ENCODE results near the gene STIM1.

Gene STIM1

GRCh38 chr11:3985631-3986030 lies 130.2 kb downstream of the STIM1 start:
- DNase-seq (ENCODE audit: low spot score), result no peak
- ChIA-PET CTCF (no interaction called here), POLR2A (ENCODE audit: low non-redundant PET) (no interaction called here)
- TF ChIP-seq CTCF (conservative IDR thresholded peaks at IDR 0.05; ENCODE audit: low read depth), result no peak
- H3K27ac ChIP-seq, result no peak overlapping the region

- TF ChIP-seq CTCF (conservative IDR thresholded peaks at IDR 0.05; ENCODE audit: low read depth), result no peak
- no peak for DNase-seq (ENCODE audit: low spot score)
- H3K27ac ChIP-seq, result no peak overlapping the region
- CTCF ChIA-PET, result no interaction called here
- POLR2A ChIA-PET (ENCODE audit: low non-redundant PET), result no interaction called here
Measured at GRCh38 chr11:3986301-3986700, 130.8 kb downstream of the STIM1 start.

- no peak for TF ChIP-seq CTCF (conservative IDR thresholded peaks at IDR 0.05; ENCODE audit: low read depth)
- ChIA-PET POLR2A (ENCODE audit: low non-redundant PET) (no interaction called here), CTCF (interaction anchor here (0.7 kb wide), 1 partner anchor 164 kb away, joined by 3 read pairs; no protein-coding TSS in a partner anchor)
- no peak for DNase-seq (ENCODE audit: low spot score)
- H3K27ac ChIP-seq, result no peak overlapping the region
Measured at GRCh38 chr11:3989276-3989920, 133.9 kb downstream of the STIM1 start.

GRCh38 chr11:3989921-3990290 lies 134.4 kb downstream of the STIM1 start:
- TF ChIP-seq CTCF (conservative IDR thresholded peaks at IDR 0.05; ENCODE audit: low read depth), result no peak
- H3K27ac ChIP-seq, result no peak overlapping the region
- CTCF ChIA-PET, result interaction anchor here (0.7 kb wide), 1 partner anchor 164 kb away, joined by 3 read pairs; no protein-coding TSS in a partner anchor
- POLR2A ChIA-PET (ENCODE audit: low non-redundant PET), result no interaction called here
- no peak for DNase-seq (ENCODE audit: low spot score)

DNA sequence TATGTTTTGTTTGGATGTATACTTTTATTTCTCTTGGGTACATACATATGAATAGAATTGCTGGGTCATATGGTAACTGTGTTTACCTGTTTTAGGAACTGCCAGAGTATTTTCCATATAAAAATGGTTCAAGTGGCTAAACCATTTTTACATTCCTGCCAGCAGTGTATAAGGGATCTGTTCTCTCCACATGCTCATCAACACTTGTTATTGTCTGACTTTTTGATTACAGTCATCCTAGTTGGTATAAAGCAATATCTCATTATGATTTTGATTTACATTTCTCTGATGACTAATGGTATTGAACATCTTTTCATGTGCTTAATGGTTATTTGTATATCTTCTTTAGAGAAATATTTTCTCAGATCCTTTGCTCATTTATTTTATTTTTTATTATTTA lies 134.9 kb downstream of the STIM1 start:
- no peak for TF ChIP-seq CTCF (conservative IDR thresholded peaks at IDR 0.05; ENCODE audit: low read depth)
- POLR2A ChIA-PET (ENCODE audit: low non-redundant PET), result interaction anchor here (0.7 kb wide), 1 partner anchor 136 kb away, joined by 9 read pairs; no protein-coding TSS in a partner anchor
- no peak for DNase-seq (ENCODE audit: low spot score)
- CTCF ChIA-PET, result no interaction called here
- H3K27ac ChIP-seq, result no peak overlapping the region

DNA sequence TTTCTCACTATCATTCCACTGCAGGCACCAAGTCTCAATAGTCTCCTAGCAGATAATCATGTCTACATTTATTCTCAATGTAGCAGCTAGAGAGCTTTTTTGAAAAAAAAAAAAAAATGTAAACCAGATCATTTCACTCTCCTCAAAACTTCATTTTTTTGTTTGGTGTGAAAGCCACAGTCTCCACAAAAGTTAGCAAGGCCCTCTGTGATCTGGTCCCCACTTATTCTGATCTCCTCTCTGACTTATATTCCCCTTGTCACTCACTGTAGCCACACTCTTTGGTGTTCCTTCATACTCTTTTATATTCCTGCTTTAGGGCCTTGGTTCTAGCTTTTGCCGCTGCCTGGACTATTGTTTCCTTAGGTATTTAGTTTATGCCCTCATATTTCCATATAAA lies 137.5 kb downstream of the STIM1 start:
- CTCF ChIA-PET, result interaction anchor here (1.1 kb wide), 1 partner anchor 139 kb away, joined by 5 read pairs; no protein-coding TSS in a partner anchor
- POLR2A ChIA-PET (ENCODE audit: low non-redundant PET), result no interaction called here
- DNase-seq (ENCODE audit: low spot score), result no peak
- H3K27ac ChIP-seq, result no peak overlapping the region
- no peak for TF ChIP-seq CTCF (conservative IDR thresholded peaks at IDR 0.05; ENCODE audit: low read depth)
